HG02623 (cell line): ENCODE results near the gene AKAP3.

ENCODE experiments used
- ATAC-seq: cut with Tn5 transposase; IDR thresholded peaks from one replicate; pipeline ENCODE4 v1.9.1; 2021; ENCODE audit warnings: moderate library complexity; ENCODE audit not compliant: unreplicated experiment

AKAP3 gene

GRCh38 chr12:4648501-4649357, at the start of gene AKAP3, which contains the start of gene NDUFA9:
TSS of gene AKAP3 (minus strand) at chr12:4649051. CDS start at chr12:4638196, 10,855 bp downstream.
TSS of gene NDUFA9 (plus strand) at chr12:4649114. CDS start at chr12:4649127, 13 bp downstream.
- peak; percentile 76 for ATAC-seq

DNA sequence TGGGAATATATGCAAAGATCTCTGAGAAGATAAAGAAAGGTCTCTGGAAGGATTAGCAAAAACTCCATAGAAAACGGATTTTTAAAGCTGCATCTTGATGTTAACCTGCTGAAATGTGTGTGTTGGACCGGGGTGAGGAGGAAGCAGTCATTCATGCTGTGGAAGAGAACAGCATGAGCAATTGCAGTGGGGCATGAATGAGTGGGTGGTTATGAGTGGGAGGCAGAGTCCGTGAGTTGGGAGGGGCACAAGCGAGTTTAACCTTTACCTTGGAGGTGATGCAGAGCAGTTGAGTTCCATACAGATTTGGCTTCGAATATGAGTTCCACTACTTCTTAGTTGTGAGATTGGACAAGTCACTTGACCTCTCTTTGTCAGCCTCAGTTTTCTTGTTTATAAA, 41.9 kb upstream of the AKAP3 start:
- ATAC-seq = no peak

DNA sequence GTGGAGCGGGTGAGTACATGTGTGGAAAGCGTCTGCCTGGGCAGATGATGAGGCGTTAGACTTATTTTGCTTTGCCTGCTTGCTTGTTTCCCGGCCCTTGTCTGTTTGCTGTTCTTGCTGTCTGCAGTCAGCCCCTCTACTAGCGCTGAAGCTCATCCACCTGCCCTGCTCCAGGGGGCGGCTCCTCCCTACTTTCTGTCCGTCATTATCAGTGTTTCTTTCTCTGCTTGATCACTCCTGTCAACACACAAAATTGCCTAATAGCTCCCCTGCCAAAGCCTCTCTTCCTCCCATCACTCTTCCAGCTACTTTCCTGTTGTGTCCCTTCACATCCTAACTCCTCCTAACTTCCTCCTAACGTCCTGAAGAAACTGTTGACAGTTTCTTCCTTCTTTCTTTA, 36.5 kb upstream of the AKAP3 start:
- no peak for ATAC-seq

DNA sequence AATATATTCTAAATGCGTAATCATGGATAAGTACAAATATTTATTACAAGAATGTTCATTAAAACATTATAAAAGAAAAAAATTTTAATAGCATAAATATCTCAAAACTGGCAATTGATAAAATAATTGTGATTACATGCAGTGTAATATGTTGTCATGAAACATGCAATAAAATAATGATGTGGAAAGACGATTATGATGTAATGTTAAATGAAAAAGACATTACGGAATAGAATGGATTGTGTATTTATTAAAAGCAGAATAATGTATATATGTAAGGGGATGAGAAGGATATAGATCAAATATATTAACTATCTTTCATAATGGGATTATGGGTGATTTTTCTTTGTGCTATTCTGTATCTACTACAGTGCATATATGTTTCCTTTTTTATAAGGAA, 32.9 kb upstream of the AKAP3 start:
- ATAC-seq = no peak

DNA sequence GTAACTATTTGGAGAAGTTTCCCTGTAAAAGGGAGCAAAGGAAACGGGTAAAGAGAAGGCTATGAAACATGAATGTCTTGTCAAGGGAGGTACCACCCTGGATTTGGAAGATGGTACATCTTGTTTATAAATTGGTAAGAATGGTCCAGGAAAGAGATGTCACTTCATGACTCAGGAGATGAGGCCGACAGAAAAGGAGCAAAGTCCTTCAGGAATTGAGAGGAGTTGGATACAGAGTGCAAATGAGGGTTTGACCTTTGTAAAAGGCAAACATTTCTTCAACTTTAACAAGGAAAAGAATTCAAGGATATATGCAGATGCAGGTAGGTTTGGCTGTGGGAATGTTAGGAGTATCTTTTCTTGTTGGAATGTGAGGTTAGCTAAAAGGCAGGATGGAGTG, 30.9 kb upstream of the AKAP3 start:
- ATAC-seq = no peak

DNA sequence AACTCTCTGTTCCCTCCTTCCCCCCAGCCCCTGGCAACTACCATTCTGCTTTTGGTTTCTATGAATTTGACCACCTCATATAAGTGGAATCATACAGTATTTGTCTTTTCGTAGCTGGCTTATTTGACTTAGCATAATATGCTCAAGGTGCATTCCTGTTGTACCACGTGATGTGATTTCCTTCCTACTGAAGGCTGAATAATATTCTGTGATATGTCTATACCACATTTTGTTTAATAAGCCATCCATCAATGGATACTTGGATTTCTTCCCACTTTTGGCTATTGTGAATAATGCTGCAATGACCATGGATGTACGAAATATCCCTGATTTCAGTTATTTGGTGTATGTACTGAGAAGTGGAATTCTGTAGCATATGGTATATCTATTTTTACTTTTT, 16.4 kb upstream of the AKAP3 start:
- no peak for ATAC-seq

DNA sequence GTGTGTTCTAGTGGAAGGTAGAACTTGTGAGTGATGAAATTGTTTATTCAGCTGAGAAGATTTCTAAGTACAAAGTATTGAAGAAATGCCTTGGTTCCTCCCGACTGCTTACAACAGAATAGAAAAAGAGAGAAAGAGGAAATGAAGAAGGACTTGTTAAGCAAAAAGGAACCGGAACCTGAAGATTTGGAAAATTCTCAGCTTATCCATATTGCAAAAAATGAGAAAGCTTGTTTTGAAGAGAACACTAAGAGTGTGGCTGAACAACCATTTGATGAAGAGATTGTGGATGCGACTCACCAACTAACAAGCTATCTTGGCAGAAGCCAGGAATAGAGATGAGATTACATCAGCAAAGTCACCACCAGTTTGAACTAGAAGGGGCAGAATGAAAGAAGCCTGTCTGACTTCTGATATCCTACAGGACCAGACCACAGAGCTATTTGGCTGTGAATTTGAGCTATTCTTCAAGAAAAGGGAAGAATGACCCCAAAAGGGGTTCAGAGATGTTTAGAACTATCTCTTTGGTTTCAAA, 15.2 kb upstream of the AKAP3 start:
- no peak for ATAC-seq

DNA sequence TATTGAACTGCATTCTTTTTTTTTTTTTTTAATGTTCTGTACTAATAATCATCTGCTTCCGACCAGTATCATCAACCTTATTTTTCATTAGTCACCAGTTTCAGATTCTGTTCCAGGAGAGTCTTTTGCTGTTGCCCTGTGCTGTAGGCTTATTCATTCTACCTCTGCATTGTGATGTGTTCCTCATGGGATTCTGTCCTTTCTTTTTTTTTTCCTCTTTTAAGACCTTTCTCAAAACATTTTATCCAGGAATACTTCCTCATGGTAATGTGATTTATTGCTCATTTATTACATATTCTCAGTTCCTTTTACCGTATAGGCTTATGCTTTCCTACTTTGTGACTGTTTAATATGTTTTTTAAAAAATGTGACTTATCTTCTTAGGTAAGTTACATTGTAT, 4.8 kb upstream of the AKAP3 start:
- ATAC-seq = no peak

- ATAC-seq = no peak
Observed at GRCh38 chr12:4653257-4653656, 4.4 kb upstream of the AKAP3 start.

DNA sequence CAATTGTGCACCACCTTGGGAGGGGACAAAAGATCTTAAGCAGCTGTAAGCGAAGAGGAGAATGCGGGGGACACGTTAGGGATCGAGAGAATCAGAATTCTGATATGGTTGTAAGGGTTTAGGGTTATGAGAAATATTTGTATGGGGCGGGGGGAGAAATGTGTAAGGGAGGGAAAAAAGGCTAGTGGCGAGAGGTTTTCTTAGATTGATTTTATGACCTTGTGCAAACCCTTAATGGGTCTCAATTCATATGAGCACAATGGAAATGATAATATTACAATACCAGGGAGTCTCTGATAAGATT, 459 bp upstream of the AKAP3 start:
- no peak for ATAC-seq

DNA sequence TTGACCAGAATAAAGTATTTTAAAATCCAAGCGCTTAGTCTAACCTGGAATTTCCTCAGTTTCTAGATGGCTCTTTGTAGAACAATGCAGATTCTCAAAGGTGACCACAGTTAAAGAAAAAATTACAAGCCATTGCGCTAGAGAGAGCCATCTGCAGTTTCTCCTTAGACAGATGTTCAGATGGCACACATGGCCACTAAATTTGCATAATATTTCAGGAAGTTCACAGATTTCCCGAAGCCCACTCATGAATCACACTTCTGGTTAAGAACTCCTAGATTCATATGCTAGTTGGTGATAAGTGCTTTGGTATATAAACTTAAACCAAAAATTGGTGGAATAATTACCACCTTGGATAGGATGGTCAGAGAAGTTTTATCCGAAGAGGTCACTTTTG, 749 bp downstream of the AKAP3 start:
- ATAC-seq = peak; percentile 48

DNA sequence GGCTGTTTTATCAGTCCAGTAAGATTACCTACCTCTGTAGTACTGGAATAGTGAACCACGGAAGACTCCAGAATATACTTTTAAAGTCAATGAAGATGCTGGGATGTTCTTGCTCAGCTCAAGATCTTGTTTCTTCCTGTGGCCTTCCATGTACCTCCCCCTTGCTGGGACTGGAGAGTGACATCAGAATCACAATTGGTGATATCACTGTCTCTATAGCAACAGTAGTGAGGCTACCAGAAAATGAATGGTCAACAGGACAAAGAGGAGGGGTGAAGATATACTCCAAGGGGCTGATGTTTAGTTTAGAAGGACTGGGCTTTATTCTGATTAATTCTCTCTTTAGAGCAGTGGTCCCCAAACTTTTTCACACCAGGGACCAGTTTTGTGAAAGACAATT, 3.8 kb downstream of the AKAP3 start:
- no peak for ATAC-seq

- no peak for ATAC-seq
Observed at GRCh38 chr12:4643747-4644146, 5.1 kb downstream of the AKAP3 start.

GRCh38 chr12:4630262-4630661, 18.6 kb downstream of the AKAP3 start:
- ATAC-seq = no peak

DNA sequence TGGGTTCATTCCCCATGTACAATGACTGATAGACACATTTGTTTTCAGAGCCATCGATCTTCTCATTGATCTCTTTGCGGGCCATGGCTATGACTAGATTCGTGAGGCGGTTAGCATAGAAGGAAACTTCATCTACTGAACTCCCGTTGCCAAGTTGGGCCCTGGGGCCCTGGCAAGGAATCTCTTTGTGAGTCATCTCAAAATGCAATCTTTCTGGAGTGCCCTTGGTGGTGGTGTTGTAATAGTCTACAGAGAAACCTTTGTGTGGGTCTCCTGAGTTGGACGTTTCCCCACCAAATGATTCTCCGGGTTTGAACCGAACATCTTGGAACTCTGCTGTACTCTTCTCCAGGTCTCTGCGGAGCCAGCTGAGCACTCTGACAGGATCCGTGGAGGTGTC, 20.4 kb downstream of the AKAP3 start:
- no peak for ATAC-seq

DNA sequence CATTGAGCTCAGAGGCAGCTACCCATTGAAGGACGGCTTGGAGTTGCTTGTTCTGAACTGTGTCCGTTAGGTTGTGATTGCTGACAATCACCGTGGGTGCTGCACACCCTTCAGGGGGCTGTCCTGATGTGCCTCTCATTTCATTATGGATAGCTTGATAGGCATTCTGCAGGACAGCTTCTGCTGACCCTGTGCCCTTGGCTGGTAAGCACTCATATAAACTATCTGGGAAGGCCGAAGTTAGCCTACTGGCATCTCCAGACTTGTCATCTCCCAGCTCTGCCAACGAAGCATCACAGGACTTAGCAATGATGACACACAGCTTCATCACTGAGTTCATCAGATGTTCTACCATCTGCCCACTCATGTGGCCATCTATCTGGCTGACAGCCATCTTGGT, 22.3 kb downstream of the AKAP3 start:
- no peak for ATAC-seq

DNA sequence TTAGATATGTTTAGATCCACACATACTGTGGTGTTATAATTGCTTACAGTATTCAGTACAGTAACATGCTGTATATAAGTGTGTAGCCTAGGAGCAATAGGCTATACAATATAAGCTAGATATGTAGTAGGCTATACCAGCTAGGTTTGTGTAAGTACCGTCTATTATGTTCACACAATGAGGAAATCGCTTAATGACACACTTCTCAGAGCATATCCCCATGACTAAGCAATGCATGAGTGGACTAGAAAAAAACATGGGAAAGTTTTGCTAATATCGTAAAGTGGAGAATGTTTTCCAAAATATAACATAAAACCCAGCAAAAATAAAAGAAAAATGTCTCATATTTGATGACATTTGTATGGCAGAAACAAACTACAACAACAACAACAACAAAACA, 27.3 kb downstream of the AKAP3 start:
- ATAC-seq = no peak

- ATAC-seq = no peak
Observed at GRCh38 chr12:4615667-4616066, 33.2 kb downstream of the AKAP3 start.

- no peak for ATAC-seq
Observed at GRCh38 chr12:4610481-4610880, 38.4 kb downstream of the AKAP3 start.

DNA sequence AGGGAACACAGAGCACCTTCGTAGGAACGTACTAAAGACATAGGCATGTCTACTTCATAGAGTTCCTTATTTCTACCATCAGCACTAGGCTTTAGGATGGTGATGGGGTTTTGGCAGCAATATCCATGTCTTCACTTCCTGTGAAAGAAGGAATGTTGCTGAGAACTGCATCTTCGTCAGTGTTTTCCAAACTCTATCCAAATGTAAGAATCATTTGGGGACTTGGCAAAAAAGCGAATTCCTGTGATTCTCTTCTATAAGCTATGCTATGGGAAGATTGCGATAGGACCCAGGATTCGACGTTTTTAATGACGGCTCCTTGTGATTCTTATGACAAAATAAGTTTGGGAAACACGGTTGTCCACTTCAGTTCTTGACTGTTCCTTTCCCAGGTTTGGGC, 39.8 kb downstream of the AKAP3 start:
- no peak for ATAC-seq

- ATAC-seq = no peak
Observed at GRCh38 chr12:4607056-4607455, 41.8 kb downstream of the AKAP3 start.

DNA sequence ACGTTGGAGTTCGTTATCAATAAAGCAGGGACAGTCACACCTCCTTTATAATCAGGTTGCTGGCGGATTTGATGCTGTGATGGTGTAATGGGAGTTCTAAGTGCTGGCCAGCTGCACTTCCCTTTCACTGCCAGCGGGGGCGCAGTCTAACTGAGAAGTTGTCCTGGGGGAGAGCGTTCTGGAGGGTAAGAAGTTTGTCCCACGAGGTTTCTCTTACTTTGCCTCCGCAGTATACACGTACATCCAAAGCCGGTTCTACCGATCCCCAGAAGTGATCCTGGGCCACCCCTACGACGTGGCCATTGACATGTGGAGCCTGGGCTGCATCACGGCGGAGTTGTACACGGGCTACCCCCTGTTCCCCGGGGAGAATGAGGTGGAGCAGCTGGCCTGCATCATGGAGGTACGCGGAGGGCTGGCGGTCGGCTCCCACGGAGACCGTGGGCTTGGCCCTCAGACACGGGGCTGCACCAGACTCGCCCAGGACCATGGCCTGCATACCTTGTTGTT, 44.1 kb downstream of the AKAP3 start:
- peak; percentile 92 for ATAC-seq

DNA sequence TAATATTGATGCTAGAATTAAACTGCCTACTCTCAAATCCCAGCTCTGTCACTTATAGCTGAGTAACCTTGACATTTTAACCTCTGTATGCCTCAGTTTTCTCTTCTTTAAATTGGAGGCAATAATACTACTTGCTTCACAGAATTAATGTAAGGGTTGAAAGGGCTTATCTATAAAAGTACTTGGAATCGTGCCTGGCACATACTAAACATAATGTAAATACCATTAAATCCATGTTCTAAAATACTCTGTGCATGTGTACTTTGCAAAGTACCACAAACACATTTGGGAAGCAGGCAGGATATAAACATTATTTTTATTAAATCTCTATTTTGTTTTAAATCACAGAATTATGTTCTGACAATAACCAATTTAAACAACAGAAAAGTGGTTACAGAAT, 44.9 kb downstream of the AKAP3 start:
- ATAC-seq = no peak
